Colonic mucosa (tissue), 4 donors: ENCODE results near the gene GTF2E1. TPM values are rescaled to one million over a fixed set of nuclear protein-coding genes. Genes with fewer than 3 reads are reported as not detected.
A peak's percentile ranks its signal among the peaks of the same experiment; 100 is the strongest.
"Not testable (repeated sequence)": the region's sequence is repeated elsewhere in the genome, so short reads cannot be mapped to it uniquely, and the experiment has no call there.

Experiments used
- DNase-seq: peaks from one replicate; pipeline ENCODE4 v3.0.0-alpha.2; 2020
- H3K27ac ChIP-seq: fragments of 200-600 bp; one replicate; pipeline ENCODE4 v1.8.0; 2021
- H3K27me3 ChIP-seq: fragments of 200-600 bp; one replicate; pipeline ENCODE4 v1.8.0; 2021
- H3K36me3 ChIP-seq: fragments of 200-600 bp; one replicate; pipeline ENCODE4 v1.8.0; 2021
- H3K4me1 ChIP-seq: fragments of 200-600 bp; one replicate; pipeline ENCODE4 v1.8.0; 2021; ENCODE audit warnings: mild to moderate bottlenecking
- H3K4me3 ChIP-seq: fragments of 200-600 bp; one replicate; pipeline ENCODE4 v1.8.0; 2021
- H3K9ac ChIP-seq, 2 donors: one replicate each; pipeline ENCODE4 v1.7.0; 2013; ENCODE audit warnings: control low read depth in 2 of 2, low read depth in 2 of 2, low read length in 2 of 2
- H3K9me3 ChIP-seq: fragments of 200-600 bp; one replicate; pipeline ENCODE4 v1.8.0; 2021
- CTCF ChIP-seq: fragments of 200-600 bp; IDR thresholded peaks from one replicate; pipeline ENCODE4 v1.8.0; 2022; ENCODE audit warnings: antibody characterized with exemption, mild to moderate bottlenecking
- intact Hi-C: fragments of 100-400 bp; cut with DNase I; formaldehyde crosslinking; loops from one replicate; pipeline ENCODE4 v1.14.1; 2022
- total RNA-seq, 2 donors: library from RNA; stranded (reverse); fragmentation: NEBNext Ultra II Directional in 1 of 2; extraction: Animal tissue kit (Norgen Biotek cat#: 25700) in 1 of 2; gene quantifications; one replicate each; pipeline ENCODE4 v1.2.1, GENCODE V29; 2021
- donor health status: healthy.
- donor health status: DM: no; HTN: no; CAD: no.
- donor health status: DM: no; HTN: no; CAD: no.

The GTF2E1 gene
- total RNA-seq, 2 donors from 2014 or later: 15.2 to 17.9 TPM

GRCh38 chr3:120730576-120731542 is 11.7 kb upstream of the GTF2E1 start:
- intact Hi-C loops: no loop called here
- H3K9me3 ChIP-seq: no peaks in the 10 kb centered on the region
- no peak for DNase-seq
- H3K27me3 ChIP-seq: no peaks in the 10 kb centered on the region
- H3K36me3 ChIP-seq: no peaks in the 10 kb centered on the region
- H3K4me3 ChIP-seq: no peak overlapping the region
- TF ChIP-seq CTCF: no peak
- H3K9ac ChIP-seq: no peak overlapping the region
- no peaks in the 10 kb centered on the region for H3K4me1 ChIP-seq
- no peak overlapping the region for H3K27ac ChIP-seq

GRCh38 chr3:120738006-120738405 is 4.5 kb upstream of the GTF2E1 start:
- H3K4me1 ChIP-seq, H3K36me3 ChIP-seq, H3K9me3 ChIP-seq, H3K27me3 ChIP-seq, H3K27ac ChIP-seq, intact Hi-C loops, H3K4me3 ChIP-seq, DNase-seq, H3K9ac ChIP-seq: not testable (repeated sequence)

- peak overlapping the region; percentile 93 for H3K4me3 ChIP-seq
- no peak overlapping the region for H3K27ac ChIP-seq
- H3K27me3 ChIP-seq: no peaks in the 10 kb centered on the region
- no peak for DNase-seq
- H3K36me3 ChIP-seq: no peaks in the 10 kb centered on the region
- intact Hi-C loops: loop anchor here (5.0 to 10.0 kb wide), 2 partner anchors 53 to 144 kb away; partner anchors contain the start of gene NDUFB4
- no peaks in the 10 kb centered on the region for H3K4me1 ChIP-seq
- no peak for TF ChIP-seq CTCF
- no peaks in the 10 kb centered on the region for H3K9me3 ChIP-seq
- H3K9ac ChIP-seq: no peak overlapping the region
These were observed 1.2 kb upstream of the GTF2E1 start for GRCh38 chr3:120741320-120741719.

- no peaks in the 10 kb centered on the region for H3K4me1 ChIP-seq
- peak overlapping the region; percentile 91 for H3K27ac ChIP-seq
- no peaks in the 10 kb centered on the region for H3K36me3 ChIP-seq
- H3K27me3 ChIP-seq: no peaks in the 10 kb centered on the region
- intact Hi-C loops: loop anchor here (5.0 to 10.0 kb wide), 2 partner anchors 53 to 145 kb away; partner anchors contain the start of gene NDUFB4
- peak overlapping the region; percentile 93 for H3K4me3 ChIP-seq
- no peak for DNase-seq
- peak overlapping the region; percentile 66 to 93 for H3K9ac ChIP-seq
- no peak for TF ChIP-seq CTCF
- no peaks in the 10 kb centered on the region for H3K9me3 ChIP-seq
These were observed 727 bp upstream of the GTF2E1 start for GRCh38 chr3:120741837-120742197.

GRCh38 chr3:120742849-120743365 is 363 bp downstream of the GTF2E1 start:
- no peaks in the 10 kb centered on the region for H3K9me3 ChIP-seq
- no peaks in the 10 kb centered on the region for H3K4me1 ChIP-seq
- no peak for TF ChIP-seq CTCF
- H3K27ac ChIP-seq: peak overlapping the region; percentile 91
- H3K9ac ChIP-seq: peak overlapping the region; percentile 89 to 93
- intact Hi-C loops: loop anchor here (5.0 to 10.0 kb wide), 2 partner anchors 52 to 146 kb away; partner anchors contain the start of gene NDUFB4
- no peaks in the 10 kb centered on the region for H3K27me3 ChIP-seq
- no peak for DNase-seq
- H3K4me3 ChIP-seq: peak overlapping the region; percentile 93
- no peaks in the 10 kb centered on the region for H3K36me3 ChIP-seq
